HG02678 (cell line): ENCODE measurements around the gene CUBN.

Source experiments
- ATAC-seq: cut with Tn5 transposase; IDR thresholded peaks from one replicate; pipeline ENCODE4 v1.9.1; 2021; ENCODE audit warnings: mild to moderate bottlenecking, moderate library complexity; ENCODE audit not compliant: unreplicated experiment

The CUBN gene

GRCh38 chr10:17109475-17110207 lies 20.0 kb downstream of the CUBN start:
- no peak for ATAC-seq

- ATAC-seq, result no peak
Measured at GRCh38 chr10:17109046-17109445, 20.6 kb downstream of the CUBN start.

- ATAC-seq, result no peak
Measured at GRCh38 chr10:17106991-17107390, 22.6 kb downstream of the CUBN start.

GRCh38 chr10:17101910-17102266 lies 27.7 kb downstream of the CUBN start:
- ATAC-seq, result no peak

GRCh38 chr10:17101257-17101909 lies 28.2 kb downstream of the CUBN start:
- no peak for ATAC-seq

- no peak for ATAC-seq
Measured at GRCh38 chr10:17100586-17100985, 29.0 kb downstream of the CUBN start.

GRCh38 chr10:17098012-17098411 lies 31.6 kb downstream of the CUBN start:
- no peak for ATAC-seq

GRCh38 chr10:17094844-17095243 lies 34.8 kb downstream of the CUBN start:
- no peak for ATAC-seq

- ATAC-seq, result no peak
Measured at GRCh38 chr10:17092986-17093803, 36.4 kb downstream of the CUBN start.

GRCh38 chr10:17092216-17092944 lies 37.2 kb downstream of the CUBN start:
- no peak for ATAC-seq

GRCh38 chr10:17088118-17088806 lies 41.3 kb downstream of the CUBN start:
- no peak for ATAC-seq

GRCh38 chr10:17086865-17087367 lies 42.7 kb downstream of the CUBN start:
- no peak for ATAC-seq

GRCh38 chr10:17085011-17085725 lies 44.4 kb downstream of the CUBN start:
- no peak for ATAC-seq

GRCh38 chr10:17084258-17084657 lies 45.4 kb downstream of the CUBN start:
- ATAC-seq, result no peak

GRCh38 chr10:17081431-17081830 lies 48.2 kb downstream of the CUBN start:
- ATAC-seq, result no peak

- ATAC-seq, result no peak
Measured at GRCh38 chr10:17077890-17078289, 51.7 kb downstream of the CUBN start.

- ATAC-seq, result no peak
Measured at GRCh38 chr10:17077346-17077781, 52.2 kb downstream of the CUBN start.

- no peak for ATAC-seq
Measured at GRCh38 chr10:17076626-17077345, 52.8 kb downstream of the CUBN start.
